HL-60 (cell line): ENCODE data around the gene ELL2.

Experiments
- REST ChIP-seq: IDR thresholded peaks from 2 replicates; pipeline ENCODE4 v1.6.1; 2012; ENCODE audit warnings: low read depth; ENCODE audit not compliant: insufficient replicate concordance
- SPI1 ChIP-seq: IDR thresholded peaks from 2 replicates; pipeline ENCODE4 v1.6.1; 2012; ENCODE audit warnings: low read depth, mild to moderate bottlenecking, borderline replicate concordance
- TF ChIP-seq, protein P1 (sequence below): IDR thresholded peaks from one replicate; pipeline ENCODE4 v1.5.1; 2011; ENCODE audit warnings: low read length, control low read depth, inconsistent platforms; ENCODE audit not compliant: insufficient read depth

- TF ChIP-seq, protein P1, sequence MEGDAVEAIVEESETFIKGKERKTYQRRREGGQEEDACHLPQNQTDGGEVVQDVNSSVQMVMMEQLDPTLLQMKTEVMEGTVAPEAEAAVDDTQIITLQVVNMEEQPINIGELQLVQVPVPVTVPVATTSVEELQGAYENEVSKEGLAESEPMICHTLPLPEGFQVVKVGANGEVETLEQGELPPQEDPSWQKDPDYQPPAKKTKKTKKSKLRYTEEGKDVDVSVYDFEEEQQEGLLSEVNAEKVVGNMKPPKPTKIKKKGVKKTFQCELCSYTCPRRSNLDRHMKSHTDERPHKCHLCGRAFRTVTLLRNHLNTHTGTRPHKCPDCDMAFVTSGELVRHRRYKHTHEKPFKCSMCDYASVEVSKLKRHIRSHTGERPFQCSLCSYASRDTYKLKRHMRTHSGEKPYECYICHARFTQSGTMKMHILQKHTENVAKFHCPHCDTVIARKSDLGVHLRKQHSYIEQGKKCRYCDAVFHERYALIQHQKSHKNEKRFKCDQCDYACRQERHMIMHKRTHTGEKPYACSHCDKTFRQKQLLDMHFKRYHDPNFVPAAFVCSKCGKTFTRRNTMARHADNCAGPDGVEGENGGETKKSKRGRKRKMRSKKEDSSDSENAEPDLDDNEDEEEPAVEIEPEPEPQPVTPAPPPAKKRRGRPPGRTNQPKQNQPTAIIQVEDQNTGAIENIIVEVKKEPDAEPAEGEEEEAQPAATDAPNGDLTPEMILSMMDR = no peak
- no peak for TF ChIP-seq SPI1
- no peak for TF ChIP-seq REST
Measured at GRCh38 chr5:95907740-95908706, 53.6 kb downstream of the ELL2 start.
